Amniotic stem cell (primary cell): ENCODE data around the gene FAAH.
A peak's percentile ranks its signal among the peaks of the same experiment; 100 is the strongest.

Source experiments
- DNase-seq: peaks from one replicate; lab custom pipeline; 2025; lab: John Stamatoyannopoulos, UW

The FAAH gene

GRCh38 chr1:46422261-46422871, 28.2 kb downstream of the FAAH start:
- DNase-seq = no peak

DNA sequence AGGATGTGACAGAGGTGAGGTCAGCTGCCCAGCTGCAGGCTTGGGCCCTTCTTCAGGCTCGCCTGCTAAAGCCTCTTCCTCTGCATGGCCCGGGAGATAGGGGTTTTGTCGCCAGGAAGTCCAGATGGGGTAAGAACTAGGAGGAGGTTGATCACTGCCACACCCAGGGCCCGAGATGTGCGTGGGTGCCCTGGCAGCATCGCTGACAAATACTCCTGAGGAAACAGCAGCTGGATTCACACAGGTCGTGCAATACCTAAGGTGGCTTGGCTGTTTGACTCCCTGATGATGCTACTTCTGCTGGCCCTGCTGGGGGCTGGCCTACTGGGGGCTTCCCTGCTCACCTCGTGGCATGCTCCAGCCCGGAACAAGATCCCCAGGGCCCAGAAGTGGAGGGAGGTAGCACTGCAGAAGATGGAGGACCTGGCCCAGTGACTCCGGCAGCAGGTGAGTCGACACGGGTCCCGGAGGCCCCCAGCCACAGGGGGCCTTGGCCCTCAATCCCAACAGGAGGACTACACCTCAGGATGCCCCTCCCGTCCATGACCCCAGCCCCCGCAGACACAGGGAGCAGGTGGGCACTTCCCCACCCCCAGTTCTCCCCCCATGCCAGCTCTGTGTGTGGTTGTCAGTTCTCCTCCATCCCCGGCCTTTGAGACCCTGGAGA, 29.6 kb downstream of the FAAH start:
- DNase-seq = no peak

DNA sequence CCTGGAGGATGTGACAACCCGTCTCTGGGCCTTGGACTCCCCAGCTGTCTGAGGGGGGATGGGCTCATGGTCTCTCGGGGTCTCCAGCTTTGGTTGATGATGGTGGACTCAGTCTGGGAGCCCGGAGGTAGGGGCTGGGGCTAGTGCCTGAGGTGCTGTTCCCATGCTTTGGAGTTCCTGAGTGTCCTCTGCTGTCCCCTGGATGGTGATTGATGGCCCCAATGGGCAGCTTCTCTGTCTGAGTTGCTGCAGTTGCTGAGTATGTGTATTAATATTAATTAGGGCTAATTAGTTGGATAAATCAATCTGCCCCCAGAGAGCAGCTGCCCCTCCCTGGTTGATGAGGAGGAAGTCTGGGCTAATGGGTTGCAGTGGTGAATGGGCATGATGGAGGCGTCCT, 30.6 kb downstream of the FAAH start:
- DNase-seq = no peak

DNA sequence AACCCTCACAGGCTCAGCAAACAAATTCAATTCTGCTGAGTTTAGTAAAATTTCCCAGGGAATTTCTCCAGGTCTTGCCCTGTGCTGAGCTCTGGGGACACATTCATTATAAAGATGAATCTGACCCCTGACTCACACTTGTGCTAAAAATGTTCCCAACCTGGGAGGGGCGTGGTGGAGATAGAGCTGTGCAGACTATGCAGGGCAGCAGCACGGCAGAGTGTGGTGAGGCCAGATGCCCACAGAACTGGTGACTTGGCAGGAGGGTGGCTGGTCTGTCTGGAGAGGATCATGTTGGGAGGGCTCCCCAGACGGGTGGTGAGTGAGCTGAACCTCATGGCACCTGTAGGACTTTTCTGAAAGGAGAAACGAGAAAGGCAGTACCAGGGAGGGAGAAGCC, 31.6 kb downstream of the FAAH start:
- no peak for DNase-seq

DNA sequence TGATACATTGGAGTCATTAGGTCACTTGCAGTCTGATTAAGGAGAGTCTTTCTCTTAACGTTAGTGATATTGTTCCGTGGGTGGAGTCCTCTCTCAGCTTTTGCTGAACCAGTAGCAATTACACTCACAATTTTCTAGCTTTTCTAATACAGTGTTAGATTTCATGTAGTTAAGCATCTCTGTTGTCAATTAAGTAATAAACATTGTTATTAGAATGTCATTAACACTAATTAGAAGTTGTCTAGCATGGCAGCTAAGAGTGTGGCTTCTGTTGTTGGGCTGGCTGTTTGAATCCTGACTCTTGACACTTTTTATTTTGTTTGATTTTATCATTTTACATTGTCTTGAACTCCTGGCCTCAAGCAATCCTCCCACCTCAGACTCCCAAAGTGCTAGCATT, 33.4 kb downstream of the FAAH start:
- no peak for DNase-seq

- no peak for DNase-seq
These were observed 35.3 kb downstream of the FAAH start for GRCh38 chr1:46429436-46429835.

DNA sequence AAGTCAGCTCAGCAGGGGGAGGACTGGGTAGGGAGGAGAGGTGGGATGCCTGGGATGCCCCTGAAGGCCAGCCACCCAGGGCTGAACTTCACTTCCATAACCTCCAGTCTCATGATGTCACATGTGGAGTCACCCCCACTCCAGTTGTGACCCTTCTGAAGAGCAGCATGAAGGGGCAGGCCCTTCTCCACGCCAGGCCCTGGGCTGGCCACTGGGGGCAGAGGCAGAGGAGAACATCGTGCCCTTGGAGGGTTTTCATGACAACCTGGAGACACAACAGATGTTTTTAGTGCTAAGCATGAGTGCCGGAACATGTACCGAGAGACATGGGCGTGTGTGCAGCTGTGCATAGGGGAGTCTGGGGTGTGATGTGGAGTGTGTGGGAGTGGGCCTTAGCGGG, 37.6 kb downstream of the FAAH start:
- no peak for DNase-seq

DNA sequence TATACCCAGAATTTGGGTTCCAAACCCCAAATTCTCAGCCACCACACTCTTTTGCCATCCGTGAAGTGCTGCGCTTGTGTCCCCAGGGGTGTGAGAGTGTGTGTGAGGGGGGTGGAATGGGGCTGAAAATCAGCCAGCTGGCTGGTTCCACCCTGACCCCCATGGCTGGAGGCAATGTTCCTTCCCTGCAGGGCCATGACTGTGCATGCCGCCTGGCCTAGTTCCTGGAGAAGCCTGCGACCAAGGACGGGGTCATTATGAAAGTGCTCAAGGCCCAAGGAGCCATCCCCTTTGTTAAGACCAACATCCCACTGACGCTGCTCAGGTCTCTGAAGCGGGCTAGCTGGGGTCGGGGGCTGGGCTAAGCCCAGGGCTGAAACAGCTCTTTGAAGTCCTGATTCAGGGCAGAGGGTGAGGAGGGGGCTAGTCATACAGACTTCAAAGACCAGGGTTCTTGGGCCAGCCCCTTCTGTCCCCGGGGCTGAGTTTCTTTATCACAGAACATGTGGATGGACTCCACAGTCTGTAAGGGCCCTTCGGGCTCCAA, 38.7 kb downstream of the FAAH start:
- no peak for DNase-seq

DNA sequence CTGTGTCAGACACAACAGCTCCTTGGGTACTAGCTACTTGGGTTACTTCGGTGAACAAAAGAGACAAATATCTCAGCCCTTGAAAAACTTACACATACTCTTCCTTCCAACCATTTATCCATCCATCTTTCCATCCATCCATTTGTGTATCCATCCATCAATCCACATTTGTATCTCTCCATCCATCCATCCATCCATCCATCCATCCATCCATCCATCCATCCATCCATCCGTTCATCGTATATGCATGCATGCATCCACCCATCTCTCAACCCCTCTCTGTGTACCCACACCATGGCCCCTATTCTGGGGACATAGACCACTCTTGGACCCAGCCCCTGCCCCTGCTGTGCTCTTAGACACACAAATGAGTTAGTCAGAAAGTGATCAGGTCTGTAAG, 40.2 kb downstream of the FAAH start:
- no peak for DNase-seq

- DNase-seq = no peak
These were observed 42.7 kb downstream of the FAAH start for GRCh38 chr1:46436844-46437243.

DNA sequence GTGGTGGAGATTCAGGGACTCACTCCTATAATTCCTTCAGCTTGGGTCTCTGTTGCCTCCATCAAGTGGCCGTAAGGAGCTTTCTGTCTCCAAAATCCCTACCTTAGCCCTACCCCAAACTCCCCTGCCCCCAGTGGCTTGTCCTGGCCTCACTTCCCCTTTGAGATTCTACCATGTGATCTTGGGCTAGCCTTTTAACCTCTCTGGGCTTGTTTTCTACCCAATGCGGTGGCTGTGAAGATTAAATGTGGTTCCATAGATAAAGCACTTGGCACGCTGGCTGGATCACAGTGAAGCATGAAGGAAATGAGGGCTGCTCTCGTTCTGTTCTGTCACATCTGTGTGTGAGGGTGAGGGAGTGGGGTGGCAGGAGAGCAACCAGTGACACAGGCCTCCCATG, 43.6 kb downstream of the FAAH start:
- no peak for DNase-seq

DNA sequence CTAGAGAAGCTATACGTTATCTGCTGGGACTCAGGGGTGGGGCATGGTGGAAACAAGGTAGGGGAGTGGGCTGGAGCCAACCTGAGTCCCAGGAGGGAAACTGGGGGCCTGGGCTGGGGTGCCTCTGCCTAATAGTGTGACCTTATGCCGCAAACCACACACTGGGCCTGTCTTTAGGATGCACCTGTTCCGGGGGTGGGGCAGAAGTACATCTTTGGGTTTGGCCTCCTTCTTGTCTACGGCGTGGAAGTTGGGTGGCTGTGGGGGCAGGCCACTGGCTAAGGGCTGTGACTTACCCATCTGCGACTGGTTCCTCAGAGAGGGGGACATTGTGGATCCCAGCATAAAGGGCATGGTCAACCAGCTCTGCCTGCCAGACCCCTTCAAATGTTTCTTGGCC, 44.2 kb downstream of the FAAH start:
- DNase-seq = no peak

GRCh38 chr1:46440478-46440877, 46.4 kb downstream of the FAAH start:
- no peak for DNase-seq

- peak; percentile 54 for DNase-seq
These were observed 48.4 kb downstream of the FAAH start for GRCh38 chr1:46442317-46443161.

- no peak for DNase-seq
These were observed 50.3 kb downstream of the FAAH start for GRCh38 chr1:46444466-46444865.

GRCh38 chr1:46445773-46446256, 51.7 kb downstream of the FAAH start:
- no peak for DNase-seq

DNA sequence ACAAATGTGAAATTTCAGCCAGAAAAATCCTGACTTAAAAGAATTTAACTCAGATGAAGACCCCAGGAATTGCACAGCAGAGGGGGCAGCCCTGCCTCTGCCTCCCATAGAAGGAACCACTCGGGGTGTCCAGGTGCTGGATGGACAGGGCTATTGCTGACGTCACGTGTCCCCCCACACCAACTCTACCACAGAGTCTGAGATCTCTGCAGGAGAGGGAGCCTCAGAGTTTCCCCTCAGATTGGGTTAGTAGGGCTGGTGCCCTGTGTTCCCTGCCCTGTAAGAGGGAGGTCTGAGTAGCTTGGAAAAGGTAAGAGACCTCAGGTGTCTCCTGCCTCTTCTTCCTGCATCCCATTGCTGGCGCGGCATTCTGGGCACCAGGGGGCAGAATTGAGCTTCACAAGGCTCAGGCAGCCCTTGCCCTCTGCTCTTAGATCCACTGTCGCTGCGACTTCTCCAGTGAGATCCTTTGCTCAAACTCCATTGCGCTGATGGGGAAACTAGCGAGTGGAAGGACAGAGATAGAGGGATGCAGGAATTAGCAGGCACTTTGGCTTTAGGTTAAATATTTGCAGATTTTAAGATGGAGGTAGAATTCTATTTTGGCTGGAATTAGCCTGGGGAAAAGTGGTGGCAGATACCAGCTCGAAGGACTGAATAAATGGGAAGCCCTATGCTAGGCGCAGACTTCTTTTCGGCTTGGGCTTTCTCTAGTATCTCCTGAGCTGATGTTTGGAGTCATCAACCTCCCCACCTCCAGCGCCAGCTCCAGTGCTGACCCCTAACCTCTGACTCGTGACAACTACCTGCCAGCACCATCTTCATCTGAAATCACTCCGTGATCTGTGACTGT, 52.8 kb downstream of the FAAH start:
- peak; percentile 27 for DNase-seq

DNA sequence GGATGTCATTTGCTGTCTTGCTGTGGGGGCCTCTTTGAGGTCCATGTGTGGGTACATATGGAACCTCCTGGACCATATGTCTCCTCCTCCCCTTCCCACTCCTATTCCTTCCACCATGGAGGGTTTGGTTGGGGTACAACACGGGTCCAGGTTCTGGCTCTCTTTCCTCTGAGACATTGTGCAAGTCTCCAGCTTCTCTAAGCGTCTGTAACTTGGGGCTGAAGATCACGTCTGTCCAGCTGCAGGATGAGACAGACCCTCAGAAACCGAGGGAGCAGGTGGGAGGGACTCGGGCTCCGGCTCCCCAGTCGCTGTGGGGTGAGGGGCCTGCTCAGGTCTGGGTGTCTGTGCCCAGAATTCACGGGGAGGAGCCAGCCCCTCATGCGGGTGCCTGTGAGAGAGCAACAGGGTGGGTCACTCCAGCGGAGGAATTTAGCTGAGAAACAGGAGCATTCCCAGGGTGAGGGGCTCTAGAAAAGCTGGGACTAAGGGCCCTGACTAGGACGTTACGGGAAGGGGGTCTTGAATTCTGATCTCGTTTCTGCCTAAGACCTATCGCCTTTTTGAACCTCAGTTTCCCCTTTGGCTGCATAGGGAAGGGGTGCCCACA, 53.5 kb downstream of the FAAH start:
- DNase-seq = no peak

DNA sequence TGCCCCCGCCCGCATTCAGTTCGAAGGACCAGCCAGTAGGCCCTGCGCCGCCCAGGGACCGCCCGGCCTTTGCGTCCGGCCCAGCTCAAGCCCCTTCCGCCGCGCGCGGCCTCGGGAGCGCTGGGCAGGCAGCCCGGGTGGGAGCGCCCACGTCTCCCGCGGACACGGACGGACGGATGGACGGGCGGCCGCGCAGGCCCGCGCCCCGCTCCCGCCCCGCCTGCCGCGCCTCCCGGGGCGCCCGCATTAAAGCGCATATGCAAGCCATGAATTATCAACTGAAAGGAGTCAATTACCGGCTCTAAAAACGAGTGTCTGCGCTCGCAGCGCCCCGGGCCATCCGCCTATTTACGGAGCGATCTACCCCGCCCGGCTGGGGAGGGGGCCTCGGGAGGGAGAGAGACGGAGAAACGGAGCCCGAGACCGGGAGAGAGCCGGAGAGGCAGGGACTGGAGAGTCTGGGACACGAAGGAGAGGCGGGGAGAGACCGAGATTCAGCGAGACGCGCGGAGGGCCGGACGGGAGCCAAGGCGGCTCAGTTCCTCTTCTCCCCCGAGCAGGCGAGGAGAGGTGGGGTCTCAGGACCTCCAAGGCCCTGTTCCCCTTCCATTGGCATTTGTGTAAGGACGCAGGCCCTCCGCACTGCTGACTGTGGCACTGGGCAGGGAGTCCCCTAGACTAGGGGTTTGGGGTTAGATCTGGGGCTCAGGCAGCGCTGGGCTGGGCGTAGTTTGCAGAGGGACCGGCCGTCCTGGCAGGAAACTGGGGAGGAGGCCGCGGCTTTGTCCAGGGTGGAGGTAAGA, 54.2 kb downstream of the FAAH start:
- DNase-seq = no peak
